Esophagus (tissue), 2 donors: ENCODE data around the gene GSE1. TPM values are rescaled to one million over a fixed set of nuclear protein-coding genes. Genes with fewer than 3 reads are reported as not detected.

Source experiments
- H3K27ac ChIP-seq, 2 donors: one replicate each; pipeline ENCODE4 v1.5.1; 2013; ENCODE audit warnings: low read depth in 2 of 2, mild to moderate bottlenecking in 2 of 2, inconsistent platforms in 1 of 2, low read length in 1 of 2, moderate library complexity in 1 of 2
- H3K27me3 ChIP-seq, 2 donors: one replicate each; pipeline ENCODE4 v1.6.1; 2013; ENCODE audit warnings: low read length in 2 of 2, control low read depth in 1 of 2, mild to moderate bottlenecking in 1 of 2; ENCODE audit not compliant: insufficient read depth in 2 of 2, control insufficient read depth in 1 of 2
- H3K36me3 ChIP-seq, 2 donors: one replicate each; pipeline ENCODE4 v1.6.1; 2013; ENCODE audit warnings: low read length in 1 of 2; ENCODE audit not compliant: control insufficient read depth in 2 of 2, insufficient read depth in 2 of 2
- H3K4me1 ChIP-seq, 2 donors: one replicate each; pipeline ENCODE4 v1.6.1; 2013; ENCODE audit warnings: low read length in 1 of 2; ENCODE audit not compliant: control insufficient read depth in 2 of 2, insufficient read depth in 2 of 2
- H3K4me3 ChIP-seq, 2 donors: one replicate each; pipeline ENCODE4 v1.5.1; 2013; ENCODE audit warnings: low read length in 2 of 2, mild to moderate bottlenecking in 2 of 2, low read depth in 1 of 2, moderate library complexity in 1 of 2
- H3K9me3 ChIP-seq, 2 donors: one replicate each; pipeline ENCODE4 v1.6.1; 2013; ENCODE audit warnings: mild to moderate bottlenecking in 2 of 2, low read depth in 1 of 2, low read length in 1 of 2, moderate library complexity in 1 of 2; ENCODE audit not compliant: control insufficient read depth in 2 of 2, insufficient read depth in 1 of 2
- WGBS, 2 donors: extraction: QIAGEN DNeasy Blood & Tissue Kit; methylation state at CpG; one replicate each; pipeline ENCODE4 v1.1.7; 2013; 5-methylcytosine and 5-hydroxymethylcytosine counted together
- polyA plus RNA-seq, 2 donors: library from polyadenylated mRNA; stranded (reverse); fragments of 200-250 nt; gene quantifications; one replicate each; pipeline ENCODE4 v1.2.3, GENCODE V29; 2013
- donor health status: healthy with polysubstance abuse.
- donor health status: Bipolar disorder and iron deficiency.

GSE1 gene
- polyA plus RNA-seq, 2 donors, result 8.9 to 19.6 TPM

DNA sequence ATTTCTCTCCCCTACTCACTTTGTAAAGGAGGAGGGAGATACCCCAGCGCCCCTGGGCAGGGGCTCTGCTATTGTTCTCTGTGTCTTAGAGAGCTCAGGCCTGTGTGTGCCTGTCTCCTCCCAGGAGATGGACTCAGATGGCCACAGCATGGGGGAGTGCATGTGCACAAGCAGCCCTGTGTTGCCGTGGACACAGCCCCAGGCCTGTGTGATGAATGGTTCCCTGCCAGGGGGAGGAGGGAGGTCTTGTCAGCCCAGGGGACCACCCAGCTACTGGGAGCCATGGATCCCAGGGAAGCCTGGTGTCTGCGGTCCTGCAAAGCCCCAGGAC is 49.3 kb downstream of the GSE1 start:
- 84 to 86% methylated on average over 2 to 3 of the region's 3 CpGs for WGBS, 2 donors
- Histone ChIP-seq H3K4me3 (no peak overlapping the region), H3K27me3 (no peaks in the 10 kb centered on the region), H3K4me1 (peaks cover 0 to 2% of the 10 kb centered on the region in 2 donors), H3K9me3 (no peaks in the 10 kb centered on the region), H3K27ac (no peak overlapping the region), H3K36me3 (peaks cover 43 to 79% of the 10 kb centered on the region in 2 donors)

DNA sequence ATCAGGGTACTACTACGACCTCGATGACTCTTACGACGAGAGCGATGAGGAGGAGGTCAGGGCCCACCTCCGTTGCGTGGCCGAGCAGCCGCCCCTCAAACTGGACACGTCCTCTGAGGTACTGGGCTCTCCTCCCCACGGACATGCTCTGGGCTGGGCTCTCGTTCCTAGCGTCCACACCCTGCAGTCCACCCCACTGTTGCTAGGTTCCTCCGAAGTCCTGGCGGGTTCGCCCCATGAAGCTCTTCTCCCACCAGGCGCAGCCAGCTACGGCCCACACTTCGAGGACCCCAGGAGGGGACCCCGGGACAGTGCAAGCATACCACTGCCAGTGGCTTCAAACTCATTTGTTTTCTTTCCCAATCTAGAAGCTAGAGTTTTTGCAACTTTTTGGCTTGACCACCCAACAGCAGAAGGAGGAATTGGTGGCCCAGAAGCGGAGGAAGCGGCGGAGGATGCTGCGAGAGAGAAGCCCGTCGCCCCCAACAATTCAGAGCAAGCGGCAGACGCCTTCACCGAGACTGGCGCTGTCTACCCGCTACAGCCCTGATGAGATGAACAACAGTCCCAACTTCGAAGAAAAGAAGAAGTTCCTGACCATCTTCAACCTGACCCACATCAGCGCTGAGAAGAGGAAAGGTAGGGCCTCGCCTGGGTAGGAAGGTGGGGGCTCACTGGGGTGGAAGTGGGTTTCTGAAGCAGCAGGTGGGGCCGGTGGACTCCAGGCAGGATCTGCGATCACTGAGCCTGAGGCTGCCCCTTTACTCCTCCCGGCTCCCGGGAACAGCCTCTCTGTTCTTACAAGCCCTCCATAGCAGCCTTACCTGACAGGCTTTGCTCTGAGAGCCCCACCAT is 50.1 kb downstream of the GSE1 start:
- H3K27ac ChIP-seq, result no peak overlapping the region
- H3K4me1 ChIP-seq, result peaks cover 0 to 2% of the 10 kb centered on the region in 2 donors
- H3K27me3 ChIP-seq, result no peaks in the 10 kb centered on the region
- H3K9me3 ChIP-seq, result no peaks in the 10 kb centered on the region
- 92 to 95% methylated on average over 38 of the region's 38 CpGs for WGBS, 2 donors
- peaks cover 45 to 79% of the 10 kb centered on the region in 2 donors for H3K36me3 ChIP-seq
- H3K4me3 ChIP-seq, result no peak overlapping the region

DNA sequence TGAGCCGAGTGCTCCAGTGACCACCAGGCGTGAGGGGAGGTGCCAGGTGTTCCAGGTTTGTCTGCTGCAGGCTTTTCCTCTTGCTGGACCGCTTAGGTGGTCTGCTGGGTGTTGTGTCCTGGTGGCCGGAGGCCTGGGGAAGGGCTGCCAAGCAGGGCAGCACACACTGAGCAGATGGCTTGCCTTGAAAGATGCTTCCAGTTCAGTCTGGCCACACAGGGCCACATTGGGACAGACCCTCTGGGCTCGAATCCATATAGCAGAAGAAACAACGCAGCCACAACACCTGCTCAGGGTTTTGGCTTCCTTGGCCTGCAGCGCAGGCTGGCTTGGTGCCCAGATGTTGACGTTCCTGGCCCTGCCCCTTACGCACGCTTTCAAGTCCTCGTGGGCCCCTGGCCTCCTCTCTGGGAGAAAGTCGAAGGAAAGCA is 50.8 kb downstream of the GSE1 start:
- H3K27ac ChIP-seq, result no peak overlapping the region
- H3K27me3 ChIP-seq, result no peaks in the 10 kb centered on the region
- WGBS, 2 donors, result 60 to 77% methylated on average over 12 of the region's 12 CpGs
- no peaks in the 10 kb centered on the region for H3K4me1 ChIP-seq
- no peaks in the 10 kb centered on the region for H3K9me3 ChIP-seq
- no peak overlapping the region for H3K4me3 ChIP-seq
- peaks cover 49 to 80% of the 10 kb centered on the region in 2 donors for H3K36me3 ChIP-seq

DNA sequence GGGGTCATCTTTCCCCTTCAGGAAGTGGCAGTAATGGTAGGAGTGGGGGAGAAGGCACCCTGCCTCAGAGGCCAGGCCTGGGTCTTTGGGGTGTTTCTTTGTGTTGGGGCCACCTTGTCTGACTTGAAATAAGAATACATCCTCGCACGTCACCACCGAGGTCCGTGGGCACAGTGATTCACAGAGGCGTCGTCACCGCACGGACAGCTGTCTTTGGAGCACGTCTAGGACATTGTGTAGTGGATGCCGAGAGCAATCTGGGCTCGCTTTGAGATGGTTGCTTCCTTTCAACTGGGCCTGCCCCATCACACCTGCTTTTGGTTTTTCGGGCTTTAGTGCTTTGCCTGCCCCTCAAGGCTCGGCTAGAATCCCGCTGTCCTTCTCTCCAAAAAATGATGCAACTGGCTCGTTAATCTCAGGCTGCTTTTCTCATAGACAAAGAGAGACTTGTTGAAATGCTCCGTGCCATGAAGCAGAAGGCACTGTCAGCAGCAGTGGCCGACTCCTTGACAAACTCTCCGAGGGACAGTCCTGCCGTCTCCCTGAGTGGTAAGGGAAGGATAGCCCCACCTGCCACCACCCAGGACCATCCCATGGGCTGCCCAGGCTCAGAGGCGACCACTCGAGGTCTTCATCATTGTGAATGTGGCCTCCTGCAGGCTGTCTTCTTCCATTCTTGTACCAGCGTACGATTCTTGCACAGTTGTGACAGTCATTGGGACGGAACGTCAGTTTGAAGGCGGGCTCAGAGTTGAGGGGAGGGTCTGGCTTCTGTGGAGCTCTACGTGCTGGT is 51.7 kb downstream of the GSE1 start:
- WGBS, 2 donors, result 93 to 94% methylated on average over 27 of the region's 27 CpGs
- Histone ChIP-seq H3K27me3 (no peaks in the 10 kb centered on the region), H3K36me3 (peaks cover 49 to 77% of the 10 kb centered on the region in 2 donors), H3K4me1 (no peaks in the 10 kb centered on the region), H3K4me3 (no peak overlapping the region), H3K9me3 (no peaks in the 10 kb centered on the region), H3K27ac (no peak overlapping the region)

DNA sequence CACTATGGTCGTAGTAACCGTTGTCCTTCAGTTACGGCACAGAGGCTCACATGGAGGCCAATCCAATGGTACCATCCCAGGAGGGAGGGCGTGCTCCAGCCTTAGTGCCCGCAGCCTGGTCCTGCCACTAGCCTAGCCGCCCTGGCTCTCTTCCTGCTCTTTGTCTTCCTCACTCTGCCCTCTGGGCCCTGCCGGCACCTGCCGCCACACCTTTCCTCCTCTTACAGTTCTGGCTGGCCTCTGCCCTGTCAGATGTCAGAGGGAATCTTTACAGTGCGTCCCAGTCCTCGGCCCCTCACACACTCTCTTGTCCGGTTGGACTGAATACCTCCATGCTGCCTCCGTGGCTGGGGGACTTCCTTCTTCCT is 52.2 kb downstream of the GSE1 start:
- WGBS, 2 donors, result 90 to 91% methylated on average over 12 of the region's 12 CpGs
- Histone ChIP-seq H3K27me3 (no peaks in the 10 kb centered on the region), H3K36me3 (peaks cover 49 to 78% of the 10 kb centered on the region in 2 donors), H3K4me1 (no peaks in the 10 kb centered on the region), H3K4me3 (no peak overlapping the region), H3K9me3 (no peaks in the 10 kb centered on the region), H3K27ac (no peak overlapping the region)

DNA sequence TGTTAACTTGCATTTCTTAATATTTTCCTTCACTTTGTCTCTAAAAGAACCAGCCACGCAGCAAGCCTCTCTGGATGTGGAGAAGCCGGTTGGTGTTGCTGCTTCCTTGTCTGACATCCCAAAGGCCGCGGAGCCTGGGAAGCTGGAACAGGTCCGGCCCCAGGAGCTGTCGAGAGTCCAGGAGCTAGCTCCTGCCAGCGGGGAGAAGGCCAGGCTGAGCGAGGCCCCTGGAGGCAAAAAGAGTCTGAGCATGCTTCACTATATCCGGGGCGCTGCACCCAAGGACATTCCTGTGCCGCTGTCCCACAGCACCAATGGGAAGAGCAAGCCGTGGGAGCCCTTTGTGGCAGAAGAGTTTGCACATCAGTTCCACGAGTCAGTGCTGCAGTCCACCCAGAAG is 52.8 kb downstream of the GSE1 start:
- Histone ChIP-seq H3K4me3 (no peak overlapping the region), H3K27me3 (no peaks in the 10 kb centered on the region), H3K9me3 (no peaks in the 10 kb centered on the region), H3K27ac (no peak overlapping the region), H3K36me3 (peaks cover 49 to 78% of the 10 kb centered on the region in 2 donors), H3K4me1 (no peaks in the 10 kb centered on the region)
- 73 to 81% methylated on average over 13 of the region's 13 CpGs for WGBS, 2 donors

DNA sequence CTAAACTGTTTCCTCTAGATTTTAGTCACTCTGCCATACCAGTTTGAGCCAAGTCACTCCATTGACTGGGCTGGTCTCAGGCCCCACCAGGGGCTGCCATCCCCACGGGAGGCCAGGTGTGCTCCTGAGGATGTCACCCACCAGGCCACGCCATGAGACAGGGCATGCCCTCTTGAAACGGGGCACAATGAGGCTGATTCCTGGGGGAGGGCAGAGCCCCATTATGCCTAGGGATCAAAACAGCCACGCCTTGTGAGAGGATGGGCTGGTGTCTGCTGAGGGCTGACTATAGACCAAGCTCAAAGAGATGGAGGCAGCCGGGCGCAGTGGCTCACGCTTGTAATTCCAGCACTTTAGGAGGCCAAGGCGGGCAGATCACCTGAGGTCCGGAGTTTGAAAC is 54.1 kb downstream of the GSE1 start:
- no peak overlapping the region for H3K27ac ChIP-seq
- no peaks in the 10 kb centered on the region for H3K27me3 ChIP-seq
- no peaks in the 10 kb centered on the region for H3K9me3 ChIP-seq
- peaks cover 49 to 76% of the 10 kb centered on the region in 2 donors for H3K36me3 ChIP-seq
- WGBS, 2 donors, result 89 to 91% methylated on average over 9 of the region's 9 CpGs
- no peak overlapping the region for H3K4me3 ChIP-seq
- no peaks in the 10 kb centered on the region for H3K4me1 ChIP-seq

DNA sequence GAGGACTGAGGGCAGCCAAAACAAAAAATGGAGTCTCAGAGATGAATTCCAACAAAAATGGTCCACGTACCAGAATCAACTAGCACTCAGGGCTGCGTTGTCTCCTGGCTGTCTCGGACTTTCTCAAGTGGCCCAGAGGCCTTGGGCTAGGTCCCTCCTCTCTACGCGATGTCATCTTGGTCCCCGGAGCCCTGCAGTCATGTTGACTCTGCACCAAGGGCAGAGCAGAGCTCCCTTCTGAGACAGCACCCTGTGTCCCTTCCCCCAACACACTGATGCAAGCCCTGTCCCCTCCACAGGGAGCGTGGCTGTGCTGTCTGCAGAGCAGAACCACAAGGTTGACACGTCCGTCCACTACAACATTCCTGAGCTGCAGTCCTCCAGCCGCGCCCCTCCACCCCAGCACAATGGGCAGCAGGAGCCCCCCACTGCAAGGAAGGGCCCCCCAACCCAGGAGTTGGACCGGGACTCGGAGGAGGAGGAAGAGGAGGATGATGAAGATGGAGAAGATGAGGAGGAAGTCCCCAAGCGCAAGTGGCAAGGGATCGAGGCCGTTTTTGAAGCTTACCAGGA is 54.8 kb downstream of the GSE1 start:
- Histone ChIP-seq H3K4me1 (no peaks in the 10 kb centered on the region), H3K36me3 (peaks cover 44 to 70% of the 10 kb centered on the region in 2 donors), H3K27ac (no peak overlapping the region), H3K27me3 (no peaks in the 10 kb centered on the region), H3K9me3 (no peaks in the 10 kb centered on the region), H3K4me3 (no peak overlapping the region)
- WGBS, 2 donors, result 88 to 93% methylated on average over 16 of the region's 16 CpGs

DNA sequence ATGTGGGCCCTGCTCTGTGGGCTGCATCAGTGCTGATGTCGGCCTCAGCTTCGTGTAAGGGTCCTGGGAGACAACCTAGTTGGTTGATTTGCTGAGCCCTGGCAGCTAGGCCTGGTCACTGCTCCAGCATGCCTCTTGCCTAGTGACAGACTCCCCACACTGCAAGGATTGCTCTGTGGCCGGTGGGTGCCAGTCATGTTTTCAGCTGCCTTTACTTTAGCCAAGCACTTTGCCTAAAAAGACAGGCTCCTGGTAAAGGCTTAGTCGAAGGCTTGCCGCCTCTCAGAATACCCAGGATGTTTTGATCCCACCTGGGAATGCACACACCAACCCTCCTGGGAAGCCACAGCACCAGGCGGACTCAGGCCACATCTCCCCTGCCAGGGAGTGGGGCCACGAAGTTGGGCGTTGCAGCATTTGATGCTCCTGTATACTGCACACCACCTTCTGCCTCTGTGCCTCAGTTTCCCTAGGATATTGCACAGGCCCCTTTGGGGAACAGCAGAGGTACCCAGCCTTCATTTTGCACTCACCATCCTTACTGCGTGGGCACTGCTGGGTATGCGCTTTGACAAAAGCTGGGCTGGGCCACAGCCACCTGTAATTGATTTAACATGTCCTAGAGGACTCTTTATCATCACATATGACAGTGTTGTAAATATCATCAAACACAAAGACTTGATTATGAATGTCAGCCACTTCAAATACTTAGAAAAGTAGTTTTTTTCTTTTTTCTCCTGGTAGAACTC is 55.7 kb downstream of the GSE1 start:
- no peaks in the 10 kb centered on the region for H3K4me1 ChIP-seq
- H3K9me3 ChIP-seq, result no peaks in the 10 kb centered on the region
- no peak overlapping the region for H3K27ac ChIP-seq
- no peak overlapping the region for H3K4me3 ChIP-seq
- peaks cover 36 to 64% of the 10 kb centered on the region in 2 donors for H3K36me3 ChIP-seq
- WGBS, 2 donors, result 90 to 92% methylated on average over 10 of the region's 10 CpGs
- no peaks in the 10 kb centered on the region for H3K27me3 ChIP-seq
